Right atrium auricular region (tissue), 2 donors: ENCODE measurements around the gene COL11A1. TPM values are rescaled to one million over a fixed set of nuclear protein-coding genes. Genes with fewer than 3 reads are reported as not detected.

Experiments
- DNase-seq: peaks from one replicate; pipeline ENCODE4 v3.0.0-alpha.2; 2019; ENCODE audit warnings: low spot score
- H3K27ac ChIP-seq, 2 donors: fragments of 200-600 bp; sonication (generic); 1 replicate in 1 of 2; 2 replicates in 1 of 2; pipeline ENCODE4 v1.5.1; 2016 to 2019
- H3K27me3 ChIP-seq, 2 donors: fragments of 200-600 bp; sonication (generic); one replicate each; pipeline versions ENCODE4 v1.5.1 to v1.6.0; 2017 to 2019
- H3K36me3 ChIP-seq: fragments of 200-600 bp; sonication (generic); one replicate; pipeline ENCODE4 v1.5.1; 2016
- H3K4me1 ChIP-seq, 2 donors: fragments of 200-600 bp; sonication (generic); one replicate each; pipeline versions ENCODE4 v1.5.1 to v1.6.0; 2017 to 2019
- H3K4me3 ChIP-seq, 2 donors: fragments of 200-600 bp; sonication (generic); 1 replicate in 1 of 2; 2 replicates in 1 of 2; pipeline ENCODE4 v1.5.1; 2017 to 2019; ENCODE audit warnings: mild to moderate bottlenecking in 1 of 2, moderate library complexity in 1 of 2
- H3K9me3 ChIP-seq, 2 donors: fragments of 200-600 bp; sonication (generic); one replicate each; pipeline ENCODE4 v1.5.1; 2019
- CTCF ChIP-seq, 2 donors: fragments of 200-600 bp; sonication (generic); IDR thresholded peaks; one replicate each; pipeline ENCODE4 v1.5.1; 2019; ENCODE audit warnings: antibody characterized with exemption in 2 of 2
- total RNA-seq, 2 donors: library from RNA; depleted of rRNA; stranded (reverse); fragments of >200 nt; gene quantifications; one replicate each; pipeline ENCODE4 v1.1.0, GENCODE V29; 2016

The COL11A1 gene
- total RNA-seq, 2 donors from 2014 or later: 0.71 TPM; not detected in 1

- H3K36me3 ChIP-seq: no peaks in the 10 kb centered on the region
- no peak for DNase-seq
- no peaks in the 10 kb centered on the region for H3K9me3 ChIP-seq
- no peak overlapping the region for H3K27ac ChIP-seq
- no peaks in the 10 kb centered on the region for H3K27me3 ChIP-seq
- no peak overlapping the region for H3K4me3 ChIP-seq
- TF ChIP-seq CTCF (IDR thresholded peaks at IDR 0.05): no peak
- no peaks in the 10 kb centered on the region for H3K4me1 ChIP-seq
These were observed 249.6 kb downstream of the COL11A1 start for GRCh38 chr1:102858695-102859094.

- H3K4me1 ChIP-seq: no peaks in the 10 kb centered on the region
- H3K4me3 ChIP-seq: no peak overlapping the region
- H3K27ac ChIP-seq: no peak overlapping the region
- no peaks in the 10 kb centered on the region for H3K9me3 ChIP-seq
- H3K27me3 ChIP-seq: no peaks in the 10 kb centered on the region
- no peak for TF ChIP-seq CTCF (IDR thresholded peaks at IDR 0.05)
- no peaks in the 10 kb centered on the region for H3K36me3 ChIP-seq
- DNase-seq: no peak
These were observed 251.1 kb downstream of the COL11A1 start for GRCh38 chr1:102857251-102857650.

GRCh38 chr1:102853701-102854187 is 254.6 kb downstream of the COL11A1 start:
- no peak overlapping the region for H3K27ac ChIP-seq
- H3K4me3 ChIP-seq: no peak overlapping the region
- no peaks in the 10 kb centered on the region for H3K9me3 ChIP-seq
- no peaks in the 10 kb centered on the region for H3K27me3 ChIP-seq
- no peaks in the 10 kb centered on the region for H3K36me3 ChIP-seq
- no peak for DNase-seq
- no peaks in the 10 kb centered on the region for H3K4me1 ChIP-seq
- TF ChIP-seq CTCF (IDR thresholded peaks at IDR 0.05): no peak

- Histone ChIP-seq H3K36me3 (no peaks in the 10 kb centered on the region), H3K9me3 (peaks cover 0 to 2% of the 10 kb centered on the region in 2 donors), H3K27me3 (no peaks in the 10 kb centered on the region), H3K4me3 (no peak overlapping the region), H3K4me1 (no peaks in the 10 kb centered on the region), H3K27ac (no peak overlapping the region)
- no peak for TF ChIP-seq CTCF (IDR thresholded peaks at IDR 0.05)
- no peak for DNase-seq
These were observed 255.2 kb downstream of the COL11A1 start for GRCh38 chr1:102853136-102853535.

- Histone ChIP-seq H3K27me3 (no peaks in the 10 kb centered on the region), H3K9me3 (peaks cover 0 to 7% of the 10 kb centered on the region in 2 donors), H3K4me3 (no peak overlapping the region), H3K36me3 (no peaks in the 10 kb centered on the region), H3K27ac (no peak overlapping the region), H3K4me1 (no peaks in the 10 kb centered on the region)
- TF ChIP-seq CTCF (IDR thresholded peaks at IDR 0.05): no peak
- no peak for DNase-seq
These were observed 255.7 kb downstream of the COL11A1 start for GRCh38 chr1:102852613-102853012.

GRCh38 chr1:102851616-102852015 is 256.7 kb downstream of the COL11A1 start:
- TF ChIP-seq CTCF (IDR thresholded peaks at IDR 0.05): no peak
- Histone ChIP-seq H3K27me3 (no peaks in the 10 kb centered on the region), H3K4me3 (no peak overlapping the region), H3K36me3 (no peaks in the 10 kb centered on the region), H3K4me1 (no peaks in the 10 kb centered on the region), H3K9me3 (peaks cover 0 to 7% of the 10 kb centered on the region in 2 donors), H3K27ac (no peak overlapping the region)
- DNase-seq: no peak
